OCI-LY1 (cell line): ENCODE measurements around the gene SAMD14.

Experiments used
- EZH2 ChIP-seq: fragments of 200-600 bp; sonication (generic), shearing (Covaris generic); IDR thresholded peaks from 2 replicates; pipeline ENCODE4 v1.8.0; 2017; ENCODE audit warnings: borderline replicate concordance, mixed run types, mild to moderate bottlenecking, antibody characterized with exemption, low read length, moderate library complexity, mixed read lengths
- TF ChIP-seq, protein P1 (sequence below): fragments of 200-600 bp; sonication (generic), shearing (Covaris generic); IDR thresholded peaks from 2 replicates; pipeline ENCODE4 v1.5.1; 2017; ENCODE audit warnings: mild to moderate bottlenecking, antibody characterized with exemption, low read length, moderate library complexity, mixed read lengths

DNA sequence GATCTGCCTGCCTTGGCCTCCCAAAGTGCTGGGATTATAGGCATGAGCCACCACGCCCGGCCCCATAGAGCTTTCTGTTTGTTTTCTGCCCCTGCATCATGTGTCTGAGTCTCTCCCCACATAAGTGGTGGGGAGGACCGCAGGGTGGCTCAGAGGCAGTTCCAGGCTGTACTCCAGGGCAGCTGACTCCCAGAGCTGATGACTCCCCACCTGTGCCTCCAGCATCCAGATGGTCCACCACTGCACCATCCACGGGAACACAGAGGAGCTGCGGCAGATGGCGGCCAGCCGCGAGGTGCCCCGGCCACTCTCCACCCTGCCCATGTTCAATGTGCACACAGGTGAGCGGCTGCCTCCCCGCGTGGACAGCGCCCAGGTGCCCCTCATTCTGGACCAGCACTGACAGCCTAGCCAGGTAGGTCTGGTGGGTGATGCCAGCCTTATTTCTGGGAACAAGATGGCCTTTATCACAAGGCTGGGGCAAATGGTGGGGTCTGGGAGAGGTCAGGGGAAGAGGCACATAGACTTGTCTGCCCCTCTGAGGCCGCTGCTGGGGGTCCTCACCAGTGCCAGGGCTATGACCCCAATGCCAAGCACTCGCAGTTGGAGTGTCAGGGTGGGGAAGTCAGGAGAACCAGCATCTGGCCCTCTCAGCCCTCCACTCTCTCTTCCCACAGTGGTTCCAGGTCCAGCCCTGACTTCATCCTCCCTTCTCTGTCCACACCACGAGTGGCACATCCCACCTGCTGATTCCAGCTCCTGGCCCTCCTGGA is 45.3 kb upstream of the SAMD14 start:
- TF ChIP-seq, protein P1, sequence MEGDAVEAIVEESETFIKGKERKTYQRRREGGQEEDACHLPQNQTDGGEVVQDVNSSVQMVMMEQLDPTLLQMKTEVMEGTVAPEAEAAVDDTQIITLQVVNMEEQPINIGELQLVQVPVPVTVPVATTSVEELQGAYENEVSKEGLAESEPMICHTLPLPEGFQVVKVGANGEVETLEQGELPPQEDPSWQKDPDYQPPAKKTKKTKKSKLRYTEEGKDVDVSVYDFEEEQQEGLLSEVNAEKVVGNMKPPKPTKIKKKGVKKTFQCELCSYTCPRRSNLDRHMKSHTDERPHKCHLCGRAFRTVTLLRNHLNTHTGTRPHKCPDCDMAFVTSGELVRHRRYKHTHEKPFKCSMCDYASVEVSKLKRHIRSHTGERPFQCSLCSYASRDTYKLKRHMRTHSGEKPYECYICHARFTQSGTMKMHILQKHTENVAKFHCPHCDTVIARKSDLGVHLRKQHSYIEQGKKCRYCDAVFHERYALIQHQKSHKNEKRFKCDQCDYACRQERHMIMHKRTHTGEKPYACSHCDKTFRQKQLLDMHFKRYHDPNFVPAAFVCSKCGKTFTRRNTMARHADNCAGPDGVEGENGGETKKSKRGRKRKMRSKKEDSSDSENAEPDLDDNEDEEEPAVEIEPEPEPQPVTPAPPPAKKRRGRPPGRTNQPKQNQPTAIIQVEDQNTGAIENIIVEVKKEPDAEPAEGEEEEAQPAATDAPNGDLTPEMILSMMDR = no peak
- TF ChIP-seq EZH2 = no peak
